ENCODE data around the gene PTPN18. TPM values are rescaled to one million over a fixed set of nuclear protein-coding genes. Genes with fewer than 3 reads are reported as not detected.
"Not testable (repeated sequence)": the region's sequence is repeated elsewhere in the genome, so short reads cannot be mapped to it uniquely, and the experiment has no call there.

Gene PTPN18
- total RNA-seq, 2 donors from 2014 or later: 16.4 to 19.6 TPM

DNA sequence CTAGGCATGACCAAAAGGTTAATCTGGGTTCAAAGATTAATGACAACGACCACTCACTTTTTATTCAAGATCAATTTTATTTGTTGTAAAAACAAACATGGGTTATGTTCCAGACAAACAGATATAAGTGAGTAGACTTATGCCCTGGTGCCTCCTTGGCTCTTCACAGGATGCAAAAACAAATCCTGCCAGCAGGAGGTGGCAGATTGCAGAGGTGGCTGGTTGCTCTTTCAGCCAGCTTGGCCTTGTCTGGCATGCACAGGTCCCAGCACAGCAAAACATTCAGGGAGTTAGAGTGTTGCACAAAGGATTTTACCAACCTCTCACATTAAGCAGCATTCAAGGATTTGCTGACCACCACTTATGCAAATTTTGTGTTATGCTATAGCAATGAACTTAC is 60.8 kb downstream of the PTPN18 start:
- not testable (repeated sequence) for H3K4me3 ChIP-seq (ENCODE audit: low read length); DNase-seq; H3K4me1 ChIP-seq (ENCODE audit: control insufficient read depth, insufficient read depth, low read length); H3K9me3 ChIP-seq (ENCODE audit: control insufficient read depth, low read length); H3K9me3 Mint-ChIP-seq; H3K27ac ChIP-seq (ENCODE audit: low read depth, low read length); H3K4me1 Mint-ChIP-seq; H3K9ac ChIP-seq (ENCODE audit: extremely low read depth, low read length, poor library complexity, severe bottlenecking); H3K36me3 Mint-ChIP-seq (ENCODE audit: low read depth); H3K36me3 ChIP-seq (ENCODE audit: control insufficient read depth, insufficient read depth, low read length); H3K4me3 Mint-ChIP-seq; H3K27ac Mint-ChIP-seq; H3K27me3 Mint-ChIP-seq (ENCODE audit: insufficient read depth); H3K27me3 ChIP-seq (ENCODE audit: control insufficient read depth, insufficient read depth, low read length, poor library complexity, severe bottlenecking)
- TF ChIP-seq, protein P1, sequence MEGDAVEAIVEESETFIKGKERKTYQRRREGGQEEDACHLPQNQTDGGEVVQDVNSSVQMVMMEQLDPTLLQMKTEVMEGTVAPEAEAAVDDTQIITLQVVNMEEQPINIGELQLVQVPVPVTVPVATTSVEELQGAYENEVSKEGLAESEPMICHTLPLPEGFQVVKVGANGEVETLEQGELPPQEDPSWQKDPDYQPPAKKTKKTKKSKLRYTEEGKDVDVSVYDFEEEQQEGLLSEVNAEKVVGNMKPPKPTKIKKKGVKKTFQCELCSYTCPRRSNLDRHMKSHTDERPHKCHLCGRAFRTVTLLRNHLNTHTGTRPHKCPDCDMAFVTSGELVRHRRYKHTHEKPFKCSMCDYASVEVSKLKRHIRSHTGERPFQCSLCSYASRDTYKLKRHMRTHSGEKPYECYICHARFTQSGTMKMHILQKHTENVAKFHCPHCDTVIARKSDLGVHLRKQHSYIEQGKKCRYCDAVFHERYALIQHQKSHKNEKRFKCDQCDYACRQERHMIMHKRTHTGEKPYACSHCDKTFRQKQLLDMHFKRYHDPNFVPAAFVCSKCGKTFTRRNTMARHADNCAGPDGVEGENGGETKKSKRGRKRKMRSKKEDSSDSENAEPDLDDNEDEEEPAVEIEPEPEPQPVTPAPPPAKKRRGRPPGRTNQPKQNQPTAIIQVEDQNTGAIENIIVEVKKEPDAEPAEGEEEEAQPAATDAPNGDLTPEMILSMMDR (conservative IDR thresholded peaks at IDR 0.05): peak; percentile 62
- WGBS, 2 experiments (ENCODE audit: insufficient coverage in 1 of 2, insufficient read length in 1 of 2): no CpG with 5 or more reads among the region's 1 CpG

DNA sequence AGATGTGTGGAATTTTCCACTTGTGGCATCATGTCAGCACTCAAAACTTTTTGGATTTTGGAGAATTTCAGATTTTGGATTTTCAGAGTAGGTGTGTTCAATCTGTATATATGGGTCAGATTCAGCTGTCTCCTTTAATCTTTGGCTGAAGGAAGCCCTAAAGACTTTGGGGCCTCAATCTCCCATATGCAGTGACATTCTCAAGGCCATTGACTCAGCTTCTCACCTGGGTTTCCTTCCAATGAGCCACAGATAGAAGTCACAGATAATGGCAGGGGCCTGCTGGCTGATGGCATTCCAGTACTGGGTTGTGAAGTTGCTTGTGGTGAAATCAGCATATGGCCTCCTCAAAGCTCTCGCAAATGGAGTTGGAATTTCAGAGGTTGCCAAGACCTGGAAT is 63.0 kb downstream of the PTPN18 start:
- not testable (repeated sequence) for H3K9ac ChIP-seq (ENCODE audit: extremely low read depth, low read length, poor library complexity, severe bottlenecking); H3K27me3 ChIP-seq (ENCODE audit: control insufficient read depth, insufficient read depth, low read length, poor library complexity, severe bottlenecking); H3K27ac ChIP-seq (ENCODE audit: low read depth, low read length); H3K9me3 ChIP-seq (ENCODE audit: control insufficient read depth, low read length); H3K4me3 ChIP-seq (ENCODE audit: low read length); H3K27ac Mint-ChIP-seq; H3K36me3 Mint-ChIP-seq (ENCODE audit: low read depth); H3K4me1 Mint-ChIP-seq; H3K36me3 ChIP-seq (ENCODE audit: control insufficient read depth, insufficient read depth, low read length); H3K4me1 ChIP-seq (ENCODE audit: control insufficient read depth, insufficient read depth, low read length); H3K9me3 Mint-ChIP-seq; H3K27me3 Mint-ChIP-seq (ENCODE audit: insufficient read depth); H3K4me3 Mint-ChIP-seq
- peak; percentile 49 for DNase-seq
- 62% methylated on average over 1 of the region's 1 CpG; no CpG with 5 or more reads in 1 of the 2 experiments for WGBS, 2 experiments (ENCODE audit: insufficient coverage in 1 of 2, insufficient read length in 1 of 2)

Other genes starting within 250 kb of the PTPN18 start
- gene POTEF, start 226.8 kb upstream of the PTPN18 start, total RNA-seq: 10 to 100 TPM in 1 of 2 donors, under 1 TPM in 1; 0.18 to 12.7 TPM
- gene CCDC74B, start 210.9 kb upstream of the PTPN18 start, total RNA-seq: 10 to 100 TPM in 1 of 2 donors, 1 to 10 TPM in 1; 8.7 to 10.4 TPM
- 10 to 100 TPM; 81.6 to 93.9 TPM for gene SMPD4, start 174.5 kb upstream of the PTPN18 start, total RNA-seq
- 100 to 1,000 TPM; 161 to 224 TPM for gene MZT2B, start 173.8 kb upstream of the PTPN18 start, total RNA-seq
- not detected for gene TUBA3E, start 157.6 kb upstream of the PTPN18 start, total RNA-seq
- 10 to 100 TPM; 47.1 to 55.1 TPM for gene IMP4, start 13.2 kb upstream of the PTPN18 start, total RNA-seq
- gene POTEI, start 153.3 kb downstream of the PTPN18 start, total RNA-seq: 1 to 10 TPM in 1 of 2 donors, under 1 TPM in 1; 0.07 to 2.0 TPM
- gene CFC1B, start 165.2 kb downstream of the PTPN18 start, total RNA-seq: not detected
- 1 to 10 TPM; 1.4 to 6.4 TPM for gene CFC1, start 243.5 kb downstream of the PTPN18 start, total RNA-seq

Measured in endodermal cell (in vitro differentiated cells).